ENCODE measurements around the gene HIP1. TPM values are rescaled to one million over a fixed set of nuclear protein-coding genes. Genes with fewer than 3 reads are reported as not detected.

Gene HIP1
- total RNA-seq, 2 donors from 2014 or later = 3.0 to 7.8 TPM

DNA sequence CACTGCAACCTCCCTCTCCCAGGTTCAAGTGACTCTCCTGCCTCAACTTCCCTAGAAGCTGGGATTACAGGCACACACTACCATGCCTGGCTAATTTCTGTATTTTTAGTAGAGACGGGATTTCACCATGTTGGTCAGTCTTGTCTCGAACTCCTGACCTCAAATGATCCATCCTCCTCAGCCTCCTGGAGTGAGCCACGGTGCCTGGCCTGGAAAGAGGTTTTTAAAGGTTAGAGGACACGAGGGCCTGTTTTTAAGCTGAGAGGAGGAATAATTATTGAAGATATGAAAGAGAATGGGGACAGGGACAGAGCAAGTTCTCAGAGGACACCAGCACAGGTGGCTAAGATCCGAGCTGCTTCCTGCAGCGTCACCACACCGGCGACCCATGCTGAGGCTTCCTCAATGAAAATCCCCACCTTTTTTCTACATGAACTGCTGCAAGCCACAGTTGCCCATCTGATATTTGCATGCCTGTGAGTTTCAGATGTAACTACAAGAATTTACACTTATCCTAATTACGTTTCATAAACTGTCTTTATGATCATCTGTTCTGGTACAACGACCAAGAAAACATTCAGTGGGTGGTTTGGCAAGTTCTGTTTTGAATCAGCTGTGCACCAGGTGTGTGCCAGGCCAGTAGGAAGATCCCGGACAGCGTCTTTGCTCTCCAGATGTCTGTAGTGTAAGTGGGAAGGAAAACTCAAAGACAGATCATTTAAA, 76.0 kb downstream of the HIP1 start:
- Mint-ChIP-seq H3K27ac (peak overlapping the region in 1 of 2 donors; percentile 60), H3K9me3 (no peaks in the 10 kb centered on the region), H3K36me3 (no peaks in the 10 kb centered on the region)
- DNase-seq (ENCODE audit: low spot score in 2 of 2) = no peak
- no peak for ATAC-seq

DNA sequence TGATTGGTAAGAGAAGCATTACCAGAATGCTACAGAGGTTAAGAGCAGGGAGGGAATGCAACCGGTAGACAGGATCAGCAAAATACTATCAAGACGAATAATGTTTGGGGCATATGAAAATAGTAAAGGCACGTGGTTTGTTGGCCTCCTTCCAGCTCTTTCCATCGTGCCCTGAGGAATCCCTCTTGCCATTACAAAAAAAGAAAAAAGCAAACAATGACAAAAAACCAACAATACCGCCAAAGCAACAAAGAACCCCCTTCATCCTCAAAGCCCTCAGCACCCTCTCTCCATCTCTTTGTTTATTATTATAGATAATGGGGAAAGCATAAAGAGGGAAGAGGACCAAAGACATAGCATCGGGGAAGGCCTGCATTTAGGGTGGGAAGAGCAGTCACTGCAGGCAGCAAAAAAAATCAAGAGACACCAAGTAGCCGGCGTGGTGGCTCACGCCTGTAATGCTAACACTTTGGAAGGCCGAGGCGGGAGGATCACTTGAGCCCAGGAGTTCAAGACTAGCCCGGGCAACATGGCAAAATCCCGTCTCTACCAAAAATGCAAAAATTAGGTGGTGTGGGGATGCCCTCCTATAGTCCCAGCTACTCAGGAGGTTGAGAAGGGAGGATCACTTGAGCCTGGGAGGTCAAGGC, 78.0 kb downstream of the HIP1 start:
- Mint-ChIP-seq H3K9me3 (no peaks in the 10 kb centered on the region), H3K36me3 (no peaks in the 10 kb centered on the region), H3K27ac (no peak overlapping the region)
- DNase-seq (ENCODE audit: low spot score in 2 of 2) (no peak), ATAC-seq (no peak)

GRCh38 chr7:75658802-75659201, 79.9 kb downstream of the HIP1 start:
- Mint-ChIP-seq H3K27ac (no peak overlapping the region), H3K36me3 (no peaks in the 10 kb centered on the region), H3K9me3 (no peaks in the 10 kb centered on the region)
- DNase-seq (ENCODE audit: low spot score in 2 of 2) (no peak), ATAC-seq (no peak)

DNA sequence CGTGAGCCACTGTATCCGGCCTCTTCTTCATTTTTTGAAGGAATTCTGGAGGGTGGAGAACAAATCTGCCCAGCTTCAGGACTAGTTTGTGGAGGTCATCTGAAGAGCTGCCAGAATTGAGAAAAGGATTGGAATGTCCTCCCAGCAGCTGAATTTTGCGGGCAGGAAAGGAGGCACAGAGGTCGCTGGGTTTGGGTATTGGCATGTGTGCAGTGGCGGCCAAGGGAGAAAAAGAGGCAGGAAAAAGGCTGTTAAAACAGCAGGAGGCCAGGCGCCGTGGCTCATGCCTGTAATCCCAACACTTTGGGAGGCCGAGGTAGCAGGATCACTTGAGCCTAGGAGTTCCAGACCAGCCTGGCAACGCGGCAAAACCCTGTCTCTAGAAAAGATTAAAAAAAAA, 80.4 kb downstream of the HIP1 start:
- ATAC-seq (no peak), DNase-seq (ENCODE audit: low spot score in 2 of 2) (no peak)
- H3K9me3 Mint-ChIP-seq = no peaks in the 10 kb centered on the region
- no peaks in the 10 kb centered on the region for H3K36me3 Mint-ChIP-seq
- H3K27ac Mint-ChIP-seq = no peak overlapping the region

DNA sequence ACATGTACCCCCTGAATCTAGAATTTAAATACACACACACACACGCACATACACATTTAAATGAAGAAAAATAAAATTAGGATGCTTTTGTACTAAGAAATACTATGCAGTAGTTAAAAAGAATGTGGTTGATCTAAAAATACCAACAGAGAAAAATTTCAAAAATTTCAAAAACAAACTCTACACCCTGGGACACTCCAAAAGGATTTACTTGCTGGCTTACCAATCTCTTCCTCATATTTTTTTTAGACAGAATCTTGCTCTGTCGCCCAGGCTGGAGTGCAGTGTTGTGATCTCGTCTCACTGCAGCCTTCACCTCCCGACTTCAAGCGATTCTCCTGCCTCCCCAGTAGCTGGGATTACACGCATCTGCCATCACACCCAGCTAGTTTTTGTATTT, 80.9 kb downstream of the HIP1 start:
- no peak overlapping the region for H3K27ac Mint-ChIP-seq
- no peak for ATAC-seq

DNA sequence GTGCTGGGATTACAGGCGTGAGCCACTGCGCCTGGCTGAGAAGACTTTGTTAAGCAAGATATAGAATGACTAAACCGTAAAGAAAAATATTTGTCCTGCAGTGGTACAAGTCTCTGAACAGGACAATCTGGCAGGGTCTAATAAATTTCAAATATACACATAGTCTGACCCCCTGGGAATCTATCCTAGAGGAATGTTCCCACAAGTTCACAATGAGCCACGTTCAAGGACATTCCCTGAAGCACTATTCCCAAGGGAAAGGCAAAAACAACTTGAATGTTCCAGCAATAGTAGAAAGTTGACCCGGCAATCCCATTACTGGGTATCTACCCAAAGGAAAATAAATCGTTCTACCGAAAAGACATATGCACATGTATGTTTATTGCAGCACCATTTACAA, 82.0 kb downstream of the HIP1 start:
- H3K27ac Mint-ChIP-seq = no peak overlapping the region
- DNase-seq (ENCODE audit: low spot score in 2 of 2) (no peak), ATAC-seq (no peak)
- H3K36me3 Mint-ChIP-seq = no peaks in the 10 kb centered on the region
- no peaks in the 10 kb centered on the region for H3K9me3 Mint-ChIP-seq

More for the DNA sequence above, 80.9 kb downstream of the HIP1 start:
- no peaks in the 10 kb centered on the region for H3K9me3 Mint-ChIP-seq
- H3K36me3 Mint-ChIP-seq = no peaks in the 10 kb centered on the region
- DNase-seq (ENCODE audit: low spot score in 2 of 2) = no peak

GRCh38 chr7:75655536-75655935, 83.2 kb downstream of the HIP1 start:
- no peak overlapping the region for H3K27ac Mint-ChIP-seq
- no peak for ATAC-seq
- no peaks in the 10 kb centered on the region for H3K36me3 Mint-ChIP-seq
- H3K9me3 Mint-ChIP-seq = no peaks in the 10 kb centered on the region
- no peak for DNase-seq (ENCODE audit: low spot score in 2 of 2)

DNA sequence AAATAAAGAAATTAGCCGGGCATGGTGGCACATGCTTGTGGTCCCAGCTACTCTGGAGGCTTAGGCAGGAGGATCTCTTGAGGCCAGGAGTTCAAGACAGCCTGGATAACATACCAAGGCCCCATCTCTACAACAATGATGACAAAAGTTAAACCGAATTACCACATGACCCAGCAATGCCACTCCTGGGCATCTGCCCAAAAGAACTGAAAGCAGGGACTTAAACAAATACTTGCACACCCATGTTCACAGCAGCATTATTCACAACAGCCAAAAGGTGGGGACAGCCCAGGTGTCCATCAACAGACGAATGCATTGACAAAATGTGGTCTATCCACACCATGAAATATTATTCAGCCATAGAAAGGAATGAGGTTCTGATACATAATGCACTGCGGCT, 83.9 kb downstream of the HIP1 start:
- H3K9me3 Mint-ChIP-seq = no peaks in the 10 kb centered on the region
- ATAC-seq (no peak), DNase-seq (ENCODE audit: low spot score in 2 of 2) (no peak)
- H3K27ac Mint-ChIP-seq = no peak overlapping the region
- no peaks in the 10 kb centered on the region for H3K36me3 Mint-ChIP-seq

- ATAC-seq = no peak
Measured at GRCh38 chr7:75653651-75654050, 85.1 kb downstream of the HIP1 start.

GRCh38 chr7:75652788-75653187, 86.0 kb downstream of the HIP1 start:
- no peak overlapping the region for H3K27ac Mint-ChIP-seq
- ATAC-seq = no peak
- no peak for DNase-seq (ENCODE audit: low spot score in 2 of 2)
- no peaks in the 10 kb centered on the region for H3K9me3 Mint-ChIP-seq
- no peaks in the 10 kb centered on the region for H3K36me3 Mint-ChIP-seq

More at GRCh38 chr7:75653651-75654050, 85.1 kb downstream of the HIP1 start:
- H3K9me3 Mint-ChIP-seq = no peaks in the 10 kb centered on the region
- H3K27ac Mint-ChIP-seq = no peak overlapping the region
- H3K36me3 Mint-ChIP-seq = no peaks in the 10 kb centered on the region
- DNase-seq (ENCODE audit: low spot score in 2 of 2) = no peak

DNA sequence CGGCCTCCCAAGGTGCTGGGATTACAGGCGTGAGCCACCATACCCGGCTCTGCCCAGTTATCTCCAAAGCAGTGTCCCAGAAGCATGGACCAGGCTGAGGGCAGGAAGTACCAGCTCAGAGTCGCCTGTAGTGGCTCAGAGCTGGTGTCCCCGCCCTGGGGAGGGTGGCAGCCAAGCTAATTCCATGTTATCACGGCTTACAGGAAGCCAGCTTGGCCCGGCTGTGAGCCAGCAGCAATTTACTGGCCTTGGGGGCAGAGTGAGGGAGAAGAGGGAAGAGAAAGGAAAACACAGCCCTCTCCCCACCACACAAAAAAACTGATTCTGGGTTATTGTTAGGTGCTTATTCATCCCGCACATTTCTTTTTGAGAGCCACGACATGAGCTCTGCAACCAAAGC, 88.1 kb downstream of the HIP1 start:
- Mint-ChIP-seq H3K27ac (no peak overlapping the region), H3K36me3 (no peaks in the 10 kb centered on the region), H3K9me3 (no peaks in the 10 kb centered on the region)
- DNase-seq (ENCODE audit: low spot score in 2 of 2) (no peak), ATAC-seq (no peak)

- Mint-ChIP-seq H3K36me3 (no peaks in the 10 kb centered on the region), H3K27ac (no peak overlapping the region), H3K9me3 (no peaks in the 10 kb centered on the region)
- ATAC-seq (no peak), DNase-seq (ENCODE audit: low spot score in 2 of 2) (no peak)
Measured at GRCh38 chr7:75650062-75650461, 88.7 kb downstream of the HIP1 start.

DNA sequence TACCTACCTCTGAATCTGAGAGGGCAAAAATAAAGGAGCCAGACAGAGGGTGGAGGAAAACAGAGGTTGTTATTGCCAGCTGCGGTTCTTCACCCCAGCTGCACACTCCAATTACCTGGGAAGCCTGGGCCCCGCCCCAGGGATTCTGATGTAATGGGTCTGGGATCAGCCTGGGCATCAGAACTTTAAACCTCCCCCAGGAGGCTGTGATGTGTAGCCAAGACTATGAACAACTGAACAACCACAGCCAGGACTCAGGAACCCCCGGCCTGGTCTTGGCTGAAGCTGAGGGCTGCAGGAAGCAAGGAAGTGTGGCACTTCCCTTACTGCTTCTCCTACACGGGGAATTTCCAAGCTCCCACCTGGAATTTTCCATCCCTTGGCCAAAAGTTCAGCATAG, 89.3 kb downstream of the HIP1 start:
- DNase-seq (ENCODE audit: low spot score in 2 of 2) (no peak), ATAC-seq (no peak)
- no peaks in the 10 kb centered on the region for H3K36me3 Mint-ChIP-seq
- no peak overlapping the region for H3K27ac Mint-ChIP-seq
- no peaks in the 10 kb centered on the region for H3K9me3 Mint-ChIP-seq

GRCh38 chr7:75647709-75648438, 90.9 kb downstream of the HIP1 start:
- no peak for DNase-seq (ENCODE audit: low spot score in 2 of 2)
- no peak for ATAC-seq
- no peaks in the 10 kb centered on the region for H3K36me3 Mint-ChIP-seq
- H3K27ac Mint-ChIP-seq = no peak overlapping the region
- H3K9me3 Mint-ChIP-seq = no peaks in the 10 kb centered on the region

DNA sequence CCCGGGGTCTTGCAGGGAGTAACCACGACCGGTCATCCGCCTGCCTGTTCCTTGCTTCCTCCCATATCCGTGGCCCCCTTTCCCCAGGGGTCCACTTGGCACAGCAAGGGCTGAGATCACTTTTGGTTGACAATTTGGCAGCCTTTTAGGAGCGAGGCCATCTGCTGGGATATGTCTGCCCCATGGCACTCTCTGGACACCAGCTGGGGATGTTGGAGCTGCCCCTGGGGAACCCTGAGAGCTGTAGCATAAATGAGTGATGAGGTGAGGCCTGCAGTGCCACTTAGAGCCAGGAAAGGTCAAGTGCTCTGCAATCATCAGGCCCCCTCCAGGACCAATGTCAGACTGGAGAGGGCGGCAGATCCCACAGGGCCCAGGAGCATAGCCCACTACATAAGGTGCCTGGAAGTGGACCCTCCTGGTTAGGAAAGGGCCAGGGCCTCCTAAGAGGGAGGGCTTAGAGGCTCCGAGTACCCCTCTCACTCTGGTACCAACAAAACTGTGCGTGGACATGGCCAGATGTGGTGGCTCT, 92.1 kb downstream of the HIP1 start:
- DNase-seq (ENCODE audit: low spot score in 2 of 2) (no peak), ATAC-seq (no peak)
- Mint-ChIP-seq H3K9me3 (no peaks in the 10 kb centered on the region), H3K27ac (no peak overlapping the region), H3K36me3 (no peaks in the 10 kb centered on the region)

GRCh38 chr7:75645570-75645969, 93.2 kb downstream of the HIP1 start:
- H3K9me3 Mint-ChIP-seq = no peaks in the 10 kb centered on the region

GRCh38 chr7:75644589-75644988, 94.2 kb downstream of the HIP1 start:
- no peaks in the 10 kb centered on the region for H3K9me3 Mint-ChIP-seq
- ATAC-seq = no peak
- H3K27ac Mint-ChIP-seq = no peak overlapping the region
- no peak for DNase-seq (ENCODE audit: low spot score in 2 of 2)
- H3K36me3 Mint-ChIP-seq = no peaks in the 10 kb centered on the region

More at GRCh38 chr7:75645570-75645969, 93.2 kb downstream of the HIP1 start:
- no peaks in the 10 kb centered on the region for H3K36me3 Mint-ChIP-seq
- no peak overlapping the region for H3K27ac Mint-ChIP-seq
- ATAC-seq (no peak), DNase-seq (ENCODE audit: low spot score in 2 of 2) (no peak)
